GM12891 (cell line): ENCODE data around the gene MCIDAS. TPM values are rescaled to one million over a fixed set of nuclear protein-coding genes. Genes with fewer than 3 reads are reported as not detected.

ENCODE experiments used
- DNase-seq: peaks from one replicate; pipeline ENCODE4 v3.0.0; 2011; ENCODE audit warnings: low spot score; ENCODE audit not compliant: insufficient read length
- FAIRE-seq: peaks from 2 replicates; lab custom pipeline; 2011; peaks lifted over from hg19 to GRCh38; lab: Jason Lieb, UNC
- PAX5 ChIP-seq: IDR thresholded peaks from 2 replicates; pipeline ENCODE4 v1.6.1; 2011; ENCODE audit warnings: low read length, moderate library complexity, mild to moderate bottlenecking; ENCODE audit not compliant: insufficient read depth, severe bottlenecking
- POLR2A ChIP-seq: IDR thresholded peaks from 2 replicates; pipeline ENCODE4 v1.6.1; 2011; ENCODE audit warnings: low read depth, low read length, control low read depth
- POLR2AphosphoS5 ChIP-seq: IDR thresholded peaks from 2 replicates; pipeline ENCODE4 v1.6.1; 2011; ENCODE audit warnings: low read depth, low read length, control low read depth
- POU2F2 ChIP-seq: IDR thresholded peaks from 2 replicates; pipeline ENCODE4 v1.6.1; 2011; ENCODE audit warnings: low read depth, mild to moderate bottlenecking, control low read depth, low read length, moderate library complexity
- SPI1 ChIP-seq: IDR thresholded peaks from 2 replicates; pipeline ENCODE4 v1.6.1; 2011; ENCODE audit warnings: low read depth, low read length, control low read depth
- TAF1 ChIP-seq: IDR thresholded peaks from 2 replicates; pipeline ENCODE4 v1.6.1; 2011; ENCODE audit warnings: low read depth, low read length, control low read depth
- polyA plus RNA-seq: library from polyadenylated mRNA; unstranded; fragments of >200 nt; gene quantifications from one replicate; pipeline ENCODE4 v1.2.1, GENCODE V29; 2012; ENCODE audit warnings: low read depth, missing spikeins, inconsistent platforms; ENCODE audit not compliant: missing spikeins

Gene MCIDAS
- polyA plus RNA-seq, result not detected

DNA sequence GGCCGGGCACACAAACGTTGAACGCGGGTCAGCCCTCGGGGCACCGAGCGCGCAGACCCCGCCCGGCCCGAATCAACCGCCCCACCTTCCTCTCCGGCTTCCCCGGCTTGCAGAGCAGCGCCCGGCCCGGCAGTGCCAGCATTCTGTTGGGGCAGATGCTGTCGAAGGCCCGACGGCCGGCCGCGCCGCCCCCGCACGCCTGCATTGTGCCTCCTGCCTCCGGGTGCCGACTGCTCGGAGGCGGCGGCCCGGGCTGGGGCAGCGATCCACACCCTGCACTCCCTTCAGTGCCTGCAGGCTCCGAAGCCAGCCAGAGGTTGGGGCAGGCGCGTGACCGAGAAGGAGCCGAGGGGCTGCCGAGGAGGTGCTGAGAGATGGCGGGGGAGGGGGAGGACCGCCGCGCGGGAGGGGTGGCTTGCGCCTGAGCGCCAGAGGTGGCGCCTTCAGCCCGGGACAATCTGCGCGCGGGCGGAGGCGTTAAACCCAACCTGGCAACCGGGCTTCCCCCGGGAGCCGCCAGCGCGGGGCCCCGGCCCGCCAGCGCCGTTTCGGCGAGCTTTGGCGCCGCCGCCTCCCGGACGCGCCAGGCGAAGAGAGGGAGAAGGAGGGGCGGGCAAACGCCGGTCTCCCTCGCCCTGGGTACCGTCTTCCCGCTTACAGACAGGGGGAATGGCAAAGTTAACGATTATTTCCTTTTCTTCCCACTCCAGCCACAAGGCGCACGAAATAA lies at the start of gene MCIDAS:
Gene MCIDAS (minus strand): TSS at position 382 of the 730 bp plus-strand sequence. CDS start 177 bp downstream, at position 205.
- FAIRE-seq, result no peak
- DNase-seq, result peak; percentile 70
- no peak for TF ChIP-seq POLR2AphosphoS5
- no peak for TF ChIP-seq POLR2A
- no peak for TF ChIP-seq PAX5
- no peak for TF ChIP-seq SPI1
- TF ChIP-seq TAF1, result no peak
- no peak for TF ChIP-seq POU2F2

DNA sequence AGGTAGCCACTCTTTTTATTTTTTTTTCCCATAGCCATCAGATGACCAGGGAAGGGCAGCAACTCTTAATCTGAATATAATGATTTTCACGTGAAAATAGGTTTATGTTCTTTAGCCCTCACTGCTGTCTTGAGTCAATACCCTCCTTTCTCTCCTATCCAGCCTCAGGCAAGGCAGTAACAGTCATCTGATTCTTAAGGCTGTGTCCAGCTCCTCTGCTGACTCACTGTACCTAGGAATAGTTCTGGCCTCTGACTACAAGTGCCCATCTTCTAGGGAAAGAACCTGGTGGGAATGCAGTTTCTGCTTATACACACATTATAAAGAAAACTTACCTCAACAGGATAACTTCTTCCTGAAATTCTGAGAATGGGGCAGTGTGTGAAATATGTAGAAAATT lies 49.7 kb upstream of the MCIDAS start:
- TF ChIP-seq POLR2AphosphoS5 (no peak), PAX5 (no peak), SPI1 (no peak), POU2F2 (no peak), POLR2A (no peak), TAF1 (no peak)
- FAIRE-seq (no peak), DNase-seq (no peak)

DNA sequence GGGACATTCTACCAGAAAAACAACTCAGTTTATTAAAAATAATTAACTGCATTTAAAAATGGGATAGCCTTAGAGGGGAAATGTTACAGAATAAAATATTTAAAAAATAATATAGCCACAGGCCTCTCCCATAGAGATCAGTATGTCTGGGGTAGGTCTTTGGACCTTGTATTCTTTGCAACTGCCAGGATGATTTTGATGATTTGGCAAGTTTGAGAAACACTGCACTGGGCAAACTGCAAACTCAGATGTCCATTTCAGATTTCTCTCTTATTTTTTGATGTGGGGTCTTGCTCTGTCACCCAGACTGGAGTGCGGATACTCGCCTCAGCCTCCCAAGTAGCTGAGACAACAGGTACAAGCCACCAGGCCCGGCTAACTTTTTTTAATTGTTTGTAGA lies 31.2 kb upstream of the MCIDAS start:
- DNase-seq (no peak), FAIRE-seq (no peak)
- TF ChIP-seq POLR2AphosphoS5, result no peak
- TF ChIP-seq POLR2A, result no peak
- no peak for TF ChIP-seq TAF1
- no peak for TF ChIP-seq SPI1
- no peak for TF ChIP-seq PAX5
- TF ChIP-seq POU2F2, result no peak

DNA sequence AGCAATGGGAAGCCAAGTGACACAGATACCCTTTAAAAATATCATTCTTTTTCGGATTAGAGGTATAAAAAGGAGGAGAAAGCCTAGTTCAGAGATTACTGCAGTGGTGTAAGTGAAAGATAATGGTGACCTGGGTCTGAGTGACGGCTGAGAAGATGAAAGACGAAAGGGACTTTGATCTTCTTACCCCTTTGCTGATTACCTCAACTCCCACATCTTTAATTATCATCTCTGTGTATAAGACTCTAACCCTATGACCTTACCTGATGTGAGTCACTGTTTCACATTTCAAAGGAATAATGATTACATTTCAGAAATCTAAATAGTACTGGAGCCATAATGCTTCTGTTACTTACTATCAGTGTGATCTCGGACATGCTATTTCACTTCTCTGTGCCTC lies 27.7 kb upstream of the MCIDAS start:
- TF ChIP-seq POU2F2 (no peak), TAF1 (no peak), PAX5 (no peak), POLR2A (no peak), POLR2AphosphoS5 (no peak), SPI1 (no peak)
- FAIRE-seq (peak; percentile 28), DNase-seq (no peak)

DNA sequence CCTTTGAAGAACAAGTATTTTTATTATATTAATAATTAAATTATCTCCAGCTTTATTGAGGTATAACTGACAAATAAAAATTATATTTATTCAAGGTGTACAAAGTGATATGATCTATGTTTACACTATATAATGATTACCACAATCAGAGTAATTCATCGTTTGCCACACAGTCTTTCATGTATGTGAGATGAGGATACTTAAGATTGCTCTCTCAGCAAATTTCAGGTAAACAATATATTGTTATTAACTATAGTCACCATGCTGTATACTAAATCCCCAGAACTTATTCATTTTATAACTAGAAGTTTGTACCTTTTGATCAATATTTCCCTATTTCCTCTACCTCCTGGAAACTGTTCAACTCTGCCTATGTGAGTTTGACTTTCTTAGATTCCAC lies 22.9 kb upstream of the MCIDAS start:
- no peak for FAIRE-seq
- DNase-seq, result no peak
- TF ChIP-seq PAX5, result no peak
- no peak for TF ChIP-seq TAF1
- TF ChIP-seq POLR2AphosphoS5, result no peak
- TF ChIP-seq POLR2A, result no peak
- no peak for TF ChIP-seq POU2F2

DNA sequence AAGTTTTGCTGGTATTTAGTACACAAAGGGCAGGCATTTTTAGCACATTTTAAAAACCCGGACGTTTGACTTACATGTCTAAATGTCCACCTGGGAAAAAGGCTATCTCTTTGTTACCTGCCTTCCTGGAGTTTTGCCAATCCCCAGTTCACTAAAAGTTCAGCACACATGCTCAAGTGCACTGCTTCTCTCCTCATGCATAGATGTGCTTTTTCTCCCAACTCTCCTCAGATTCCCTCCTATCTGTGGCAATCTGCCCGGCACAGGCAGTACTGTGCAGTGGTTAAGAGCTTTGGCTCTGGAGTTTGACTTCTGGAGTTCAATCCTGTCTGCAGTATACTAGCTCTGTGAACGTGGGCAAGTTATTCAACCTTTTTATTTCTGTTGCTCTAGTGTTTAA lies 14.6 kb upstream of the MCIDAS start:
- no peak for FAIRE-seq
- TF ChIP-seq POLR2A (no peak), POU2F2 (no peak), TAF1 (no peak), SPI1 (no peak), PAX5 (no peak), POLR2AphosphoS5 (no peak)
- DNase-seq, result no peak

DNA sequence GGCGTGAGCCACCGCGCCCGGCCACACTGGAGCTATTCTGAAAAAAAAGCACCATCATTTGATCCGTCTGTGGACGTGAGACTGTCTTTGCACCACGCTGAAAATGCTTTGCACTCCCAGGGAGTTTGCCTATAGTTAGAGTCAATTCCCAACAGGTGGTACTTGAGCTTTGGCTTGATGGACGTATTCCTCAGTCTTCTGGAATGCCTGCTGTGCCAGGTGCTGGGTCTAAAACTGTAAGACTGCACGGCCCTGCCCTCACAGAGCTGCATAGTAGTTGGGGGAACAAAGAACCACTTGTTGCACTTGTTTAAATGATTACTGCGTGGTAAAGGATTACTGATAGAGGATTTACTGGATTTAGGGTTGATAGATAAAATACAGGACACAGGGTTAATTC lies 9.7 kb upstream of the MCIDAS start:
- TF ChIP-seq SPI1 (no peak), TAF1 (no peak), POLR2A (no peak), POLR2AphosphoS5 (no peak)
- DNase-seq (no peak), FAIRE-seq (no peak)

DNA sequence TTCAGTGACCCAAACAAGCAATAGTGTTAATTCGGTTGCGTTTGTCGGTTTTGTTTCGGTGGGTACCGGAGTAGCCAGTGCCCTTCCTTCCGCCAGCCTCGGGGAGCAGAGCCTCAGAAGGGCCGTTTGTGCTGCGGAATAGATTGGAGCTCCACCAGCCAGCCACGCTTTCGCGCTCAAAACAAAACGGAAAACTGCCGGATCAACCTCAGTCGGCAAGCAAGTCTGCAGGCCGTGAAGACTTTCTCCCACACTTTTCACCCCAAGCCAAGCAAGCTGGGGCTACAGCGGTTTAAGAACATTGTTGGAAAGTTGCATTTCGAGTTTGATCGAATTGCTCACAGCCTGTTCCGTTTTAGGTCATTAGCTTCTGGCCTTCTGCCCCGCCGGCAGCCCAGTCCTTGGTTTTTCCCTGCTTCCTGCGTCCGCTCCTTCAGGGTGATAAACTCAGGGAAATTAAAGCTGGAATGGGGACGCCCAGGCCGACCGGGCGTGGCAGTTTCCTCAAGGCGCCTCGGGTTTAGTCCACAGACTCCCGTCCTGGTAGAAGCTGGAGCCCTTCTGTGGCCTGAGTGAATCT lies 7.1 kb upstream of the MCIDAS start:
- DNase-seq (no peak), FAIRE-seq (peak; percentile 33)
- TF ChIP-seq POLR2AphosphoS5, result no peak
- TF ChIP-seq TAF1, result no peak

DNA sequence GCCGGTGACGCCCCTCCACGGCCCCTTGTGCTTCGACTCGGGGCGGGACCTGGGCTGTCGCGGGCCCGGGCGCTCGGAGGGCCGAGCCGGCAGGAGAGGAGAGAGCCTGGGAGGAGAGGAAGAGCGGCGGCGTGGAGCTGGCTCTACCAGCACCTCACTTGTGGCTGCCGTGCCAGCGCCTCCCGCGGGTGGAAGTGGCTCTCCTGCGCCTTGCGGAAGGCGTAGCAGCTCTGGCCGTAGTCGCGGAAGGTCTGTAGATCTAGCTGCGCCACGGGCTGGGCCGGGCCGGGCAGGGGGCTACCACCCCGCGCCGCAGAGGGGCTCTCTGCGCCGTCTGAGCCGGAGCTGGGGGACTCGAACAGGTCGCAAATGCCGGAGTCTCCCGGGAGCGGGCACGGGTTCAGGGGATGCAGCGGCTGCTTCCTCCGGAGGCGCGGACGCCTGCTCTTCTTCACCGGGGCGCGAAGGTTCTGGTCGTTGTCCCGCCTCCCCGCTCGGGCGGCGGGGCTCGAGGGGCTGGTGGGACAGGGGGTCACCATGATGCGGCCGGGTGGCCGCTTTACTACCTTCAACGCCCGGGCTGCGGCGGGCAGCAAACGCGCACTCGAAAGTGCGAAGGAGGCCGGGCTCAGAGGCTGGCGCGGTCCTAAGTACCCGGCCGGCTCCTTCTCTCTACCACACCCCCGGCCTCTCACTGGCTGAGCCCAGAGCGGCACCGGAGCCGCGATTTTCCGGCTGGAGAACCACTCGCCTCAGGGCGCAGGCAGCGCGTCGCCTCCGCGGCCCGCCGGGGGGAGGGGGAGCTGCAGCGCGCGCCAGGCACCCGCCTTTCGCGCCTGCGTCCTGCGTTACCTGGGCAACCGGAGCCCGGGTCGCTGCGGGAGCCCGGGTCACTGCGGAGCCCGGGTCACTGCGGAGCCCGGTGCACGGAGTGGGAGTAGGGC lies 6.1 kb upstream of the MCIDAS start, which contains the start of gene CCNO:
Gene CCNO (minus strand): TSS at position 624 of the 944 bp plus-strand sequence. CDS start 85 bp downstream, at position 539.
- TF ChIP-seq TAF1 (no peak), POU2F2 (no peak), POLR2A (no peak), POLR2AphosphoS5 (no peak), PAX5 (no peak), SPI1 (no peak)
- DNase-seq (peak; percentile 64), FAIRE-seq (peak; percentile 81)
